HL-60 (cell line): ENCODE measurements around the gene DLX6.

Source experiments
- DNase-seq, 2 experiments: peaks; one replicate each; pipeline ENCODE4 v3.0.0-alpha.2; 2010 to 2020; ENCODE audit warnings: low read depth in 1 of 2, low spot score in 1 of 2
- H3K27ac ChIP-seq: fragments of 250-450 bp; sonication (Bioruptor Pico); replicated peaks from 2 replicates; pipeline ENCODE4 v1.5.1; 2020; ENCODE audit warnings: mild to moderate bottlenecking, moderate library complexity
- H3K27me3 ChIP-seq: fragments of 250-450 bp; sonication (Bioruptor Pico); 2 replicates; pipeline ENCODE4 v1.5.1; 2021; ENCODE audit warnings: mild to moderate bottlenecking, moderate library complexity; ENCODE audit not compliant: insufficient read depth, poor library complexity, severe bottlenecking
- H3K4me3 ChIP-seq: replicated peaks from 2 replicates; pipeline ENCODE4 v1.5.1; 2011; ENCODE audit warnings: mild to moderate bottlenecking, control low read depth, low read length; ENCODE audit not compliant: insufficient read depth
- CTCF ChIP-seq: IDR thresholded peaks from one replicate; pipeline ENCODE4 v1.5.1; 2011; ENCODE audit warnings: low read length, control low read depth, inconsistent platforms; ENCODE audit not compliant: insufficient read depth
- GABPA ChIP-seq: IDR thresholded peaks from 2 replicates; pipeline ENCODE4 v1.6.1; 2012; ENCODE audit warnings: low read depth
- POLR2AphosphoS5 ChIP-seq: IDR thresholded peaks from 2 replicates; pipeline ENCODE4 v1.6.1; 2012; ENCODE audit warnings: low read depth
- REST ChIP-seq: IDR thresholded peaks from 2 replicates; pipeline ENCODE4 v1.6.1; 2012; ENCODE audit warnings: low read depth; ENCODE audit not compliant: insufficient replicate concordance
- SPI1 ChIP-seq: IDR thresholded peaks from 2 replicates; pipeline ENCODE4 v1.6.1; 2012; ENCODE audit warnings: low read depth, mild to moderate bottlenecking, borderline replicate concordance

DLX6 gene

DNA sequence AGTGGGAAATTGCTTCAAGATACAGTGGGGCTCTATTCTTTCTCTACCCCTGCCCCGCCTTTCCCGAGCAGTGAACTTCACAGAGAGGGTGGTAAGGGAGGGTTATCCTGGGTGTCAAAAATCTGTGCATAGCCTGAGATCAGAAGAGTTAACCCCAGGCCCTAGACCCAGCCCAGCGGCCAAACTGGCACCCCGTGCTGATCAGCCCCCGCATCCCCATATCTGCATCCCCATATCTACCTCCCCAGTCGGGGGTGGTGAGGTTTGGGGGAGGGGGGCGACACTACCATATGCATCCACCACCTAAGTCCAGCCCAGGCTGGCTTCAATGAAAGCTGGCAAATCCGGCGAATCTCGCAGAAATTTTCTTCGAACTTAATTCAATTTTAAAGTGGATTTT, 7.0 kb upstream of the DLX6 start:
- no peak overlapping the region for H3K4me3 ChIP-seq
- no peak for DNase-seq
- no peak for TF ChIP-seq SPI1
- no peak for TF ChIP-seq REST
- TF ChIP-seq CTCF, result no peak
- no peak for TF ChIP-seq POLR2AphosphoS5
- TF ChIP-seq GABPA, result no peak
- no peak overlapping the region for H3K27ac ChIP-seq
- H3K27me3 ChIP-seq, result peaks cover 60% of the 10 kb centered on the region

DNA sequence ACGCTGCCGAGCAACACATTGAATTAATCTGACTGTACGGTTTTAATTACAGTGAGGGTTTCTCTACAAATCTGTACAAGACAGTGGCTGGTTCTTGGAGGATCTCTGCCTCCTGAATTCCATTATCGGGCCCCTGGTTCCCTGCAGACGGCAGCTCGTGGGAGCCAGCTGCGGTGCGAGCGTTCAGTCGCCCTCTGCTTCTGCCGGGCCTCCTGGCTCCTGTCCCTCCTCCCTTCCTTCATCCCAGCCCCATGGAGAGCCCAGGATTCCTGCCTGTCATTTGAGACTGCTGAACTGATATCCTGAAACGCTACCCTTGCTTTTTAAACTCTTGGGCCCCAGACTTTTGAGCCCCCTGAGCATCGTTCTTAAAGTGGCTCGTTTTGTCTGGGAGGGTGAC, 6.6 kb upstream of the DLX6 start:
- TF ChIP-seq POLR2AphosphoS5 (no peak), SPI1 (no peak), GABPA (no peak), CTCF (no peak), REST (no peak)
- DNase-seq, result no peak
- Histone ChIP-seq H3K27ac (no peak overlapping the region), H3K27me3 (peaks cover 61% of the 10 kb centered on the region), H3K4me3 (no peak overlapping the region)

GRCh38 chr7:97001221-97001620, 4.1 kb upstream of the DLX6 start:
- TF ChIP-seq POLR2AphosphoS5, result no peak
- no peak for TF ChIP-seq GABPA
- no peak for TF ChIP-seq CTCF
- no peak for TF ChIP-seq REST
- no peak for TF ChIP-seq SPI1
- no peak overlapping the region for H3K27ac ChIP-seq
- no peak overlapping the region for H3K4me3 ChIP-seq
- no peak for DNase-seq
- H3K27me3 ChIP-seq, result peaks cover 70% of the 10 kb centered on the region
